GM18870 (cell line): Measurements from ENCODE around the gene AIMP1.
A peak's percentile ranks its signal among the peaks of the same experiment; 100 is the strongest.
"Not testable (repeated sequence)": the region's sequence is repeated elsewhere in the genome, so short reads cannot be mapped to it uniquely, and the experiment has no call there.

ENCODE experiments used
- ATAC-seq: cut with Tn5 transposase; IDR thresholded peaks from one replicate; pipeline ENCODE4 v1.9.1; 2021; ENCODE audit warnings: moderate library complexity; ENCODE audit not compliant: unreplicated experiment

The AIMP1 gene

GRCh38 chr4:106312377-106312776 lies 4.0 kb upstream of the AIMP1 start:
- no peak for ATAC-seq

GRCh38 chr4:106312997-106313522 lies 3.3 kb upstream of the AIMP1 start:
- ATAC-seq: no peak

GRCh38 chr4:106314960-106315359 lies 1.4 kb upstream of the AIMP1 start:
- ATAC-seq: no peak

- ATAC-seq: peak; percentile 12
Observed at GRCh38 chr4:106315476-106315967, 828 bp upstream of the AIMP1 start.

- ATAC-seq: peak; percentile 3
Observed at GRCh38 chr4:106316773-106317409, 541 bp downstream of the AIMP1 start.

GRCh38 chr4:106317815-106318214 lies 1.5 kb downstream of the AIMP1 start:
- ATAC-seq: no peak

- ATAC-seq: no peak
Observed at GRCh38 chr4:106318511-106318910, 2.2 kb downstream of the AIMP1 start.

- no peak for ATAC-seq
Observed at GRCh38 chr4:106320235-106320634, 3.9 kb downstream of the AIMP1 start.

- not testable (repeated sequence) for ATAC-seq
Observed at GRCh38 chr4:106321168-106321567, 4.8 kb downstream of the AIMP1 start.

GRCh38 chr4:106321814-106322213 lies 5.5 kb downstream of the AIMP1 start:
- ATAC-seq: not testable (repeated sequence)

- no peak for ATAC-seq
Observed at GRCh38 chr4:106323119-106323518, 6.8 kb downstream of the AIMP1 start.

- ATAC-seq: no peak
Observed at GRCh38 chr4:106325800-106326199, 9.4 kb downstream of the AIMP1 start.

- ATAC-seq: peak; percentile 80
Observed at GRCh38 chr4:106329041-106329618, 12.8 kb downstream of the AIMP1 start.

- ATAC-seq: no peak
Observed at GRCh38 chr4:106333186-106333585, 16.8 kb downstream of the AIMP1 start.

GRCh38 chr4:106334741-106335470 lies 18.6 kb downstream of the AIMP1 start:
- no peak for ATAC-seq

GRCh38 chr4:106336618-106337017 lies 20.3 kb downstream of the AIMP1 start:
- ATAC-seq: no peak

GRCh38 chr4:106337916-106338315 lies 21.6 kb downstream of the AIMP1 start:
- no peak for ATAC-seq

- ATAC-seq: no peak
Observed at GRCh38 chr4:106338671-106339070, 22.3 kb downstream of the AIMP1 start.

- ATAC-seq: no peak
Observed at GRCh38 chr4:106339431-106339830, 23.1 kb downstream of the AIMP1 start.

GRCh38 chr4:106340774-106341173 lies 24.4 kb downstream of the AIMP1 start:
- ATAC-seq: no peak

GRCh38 chr4:106343865-106344646 lies 27.7 kb downstream of the AIMP1 start:
- ATAC-seq: no peak
